CD4-positive, alpha-beta T cell treated with Interleukin-2 at 100 ng/mL for 4 hours (primary cell): ENCODE results near the gene ANKRD37.
A peak's percentile ranks its signal among the peaks of the same experiment; 100 is the strongest.

Source experiments
- DNase-seq: peaks from one replicate; pipeline ENCODE4 v3.0.0-alpha.2; 2020; ENCODE audit warnings: low spot score

The ANKRD37 gene

DNA sequence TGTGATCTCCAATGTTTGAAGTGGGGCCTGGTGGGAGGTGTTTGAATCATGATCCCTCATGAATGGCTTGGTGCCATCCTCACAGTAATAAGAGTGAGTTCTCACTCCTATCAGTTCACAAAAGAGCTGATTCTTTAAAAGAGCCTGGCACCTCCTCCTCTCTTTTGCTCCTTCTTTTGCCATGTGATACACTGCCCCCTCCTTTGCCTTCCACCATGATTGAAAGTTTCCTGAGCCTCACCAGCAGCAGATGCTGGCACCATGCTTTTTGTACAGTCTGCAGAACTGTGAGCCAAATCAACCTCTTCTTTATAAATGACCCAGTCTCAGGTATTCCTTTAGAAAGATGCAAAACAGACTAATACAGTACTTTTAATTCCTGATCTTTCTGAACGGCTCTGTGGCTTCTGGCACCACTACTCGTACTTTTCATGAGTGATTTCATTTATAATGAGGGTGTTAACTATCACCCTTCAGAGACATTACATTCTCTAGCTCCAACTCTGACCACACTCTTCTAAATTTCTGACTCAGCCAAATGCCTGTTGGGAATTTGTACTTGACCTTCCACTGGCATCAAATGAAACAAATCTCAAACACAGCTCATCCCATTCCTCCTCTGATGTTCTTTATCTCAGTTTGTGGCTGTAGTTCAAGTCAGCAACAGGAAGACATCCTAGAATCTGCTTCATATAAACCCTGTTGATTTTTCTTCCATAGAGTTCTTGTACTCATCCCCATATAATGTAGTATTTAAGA lies 24.9 kb downstream of the ANKRD37 start:
- DNase-seq: no peak

DNA sequence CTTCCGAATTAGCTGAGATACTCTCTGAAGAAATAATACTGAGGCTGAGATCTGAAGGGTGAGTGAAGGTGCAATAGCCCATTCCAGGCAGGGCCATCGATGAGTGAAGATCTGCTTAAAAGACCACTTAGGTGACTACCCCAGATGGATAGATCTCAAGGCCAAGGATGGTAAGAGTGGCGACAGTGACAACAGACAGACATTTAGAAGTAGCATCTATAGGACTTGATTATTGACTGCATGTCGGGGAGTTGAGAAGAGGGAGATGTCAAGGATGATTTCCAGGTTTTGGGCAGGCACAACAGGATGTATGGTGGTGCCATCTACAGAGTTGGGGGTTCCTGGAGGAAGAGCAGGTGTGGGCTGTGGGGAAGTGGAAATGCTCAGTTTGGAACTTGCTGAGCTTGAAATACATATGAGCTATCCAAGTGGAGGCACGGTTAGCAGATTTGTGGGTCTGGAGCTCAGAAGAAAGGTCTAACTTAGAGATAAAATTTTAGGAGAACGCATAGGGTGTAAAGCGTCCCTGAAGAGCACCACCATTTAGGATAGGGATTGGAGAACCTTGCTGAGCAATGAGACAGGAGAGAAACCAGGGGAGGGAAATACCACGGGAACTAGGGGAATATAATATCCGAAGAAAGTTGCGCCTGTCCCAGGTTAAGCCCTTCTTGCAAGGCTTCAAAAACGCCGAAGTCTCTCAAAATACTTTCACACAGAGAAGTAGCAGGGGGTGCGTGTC lies 28.4 kb downstream of the ANKRD37 start:
- peak; percentile 1 for DNase-seq

DNA sequence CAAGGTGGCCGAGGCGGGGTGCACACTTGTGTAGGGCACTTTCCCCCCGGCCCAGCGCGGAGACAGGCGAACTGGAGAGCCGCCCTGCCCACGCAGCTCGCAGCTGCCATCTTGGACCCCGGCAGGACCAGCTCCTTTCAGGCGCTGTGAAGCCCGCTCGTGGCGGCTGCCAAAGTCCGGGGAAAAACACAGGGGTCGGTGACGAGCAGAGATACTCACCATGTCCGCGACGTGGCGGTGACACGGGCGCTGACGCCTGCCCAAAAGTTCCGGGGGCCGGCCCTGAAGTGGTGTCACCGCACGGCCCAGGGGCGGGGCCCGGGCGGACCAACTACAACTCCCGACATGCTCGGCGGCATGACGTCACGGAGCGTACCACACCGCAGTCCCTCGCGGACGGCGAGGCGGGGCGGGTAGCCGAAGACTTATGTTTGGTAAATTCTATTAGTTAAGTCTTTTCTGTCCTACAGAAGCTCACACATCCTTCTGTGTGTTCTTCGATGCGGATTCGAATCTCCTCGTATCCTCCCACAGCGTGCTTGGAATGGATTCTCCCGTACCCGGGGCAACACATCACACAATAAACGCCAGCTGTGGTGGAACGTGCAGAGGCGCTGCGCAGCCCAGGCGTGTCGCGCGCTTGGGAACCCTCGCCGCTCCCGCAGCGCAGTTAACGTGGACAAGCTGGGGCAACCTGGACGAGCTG lies 29.2 kb downstream of the ANKRD37 start, which contains the start of gene UFSP2:
UFSP2 (minus strand) TSS at position 318 of the 706 bp plus-strand sequence; CDS start at position 222, 96 bp downstream.
- DNase-seq: peak; percentile 90

DNA sequence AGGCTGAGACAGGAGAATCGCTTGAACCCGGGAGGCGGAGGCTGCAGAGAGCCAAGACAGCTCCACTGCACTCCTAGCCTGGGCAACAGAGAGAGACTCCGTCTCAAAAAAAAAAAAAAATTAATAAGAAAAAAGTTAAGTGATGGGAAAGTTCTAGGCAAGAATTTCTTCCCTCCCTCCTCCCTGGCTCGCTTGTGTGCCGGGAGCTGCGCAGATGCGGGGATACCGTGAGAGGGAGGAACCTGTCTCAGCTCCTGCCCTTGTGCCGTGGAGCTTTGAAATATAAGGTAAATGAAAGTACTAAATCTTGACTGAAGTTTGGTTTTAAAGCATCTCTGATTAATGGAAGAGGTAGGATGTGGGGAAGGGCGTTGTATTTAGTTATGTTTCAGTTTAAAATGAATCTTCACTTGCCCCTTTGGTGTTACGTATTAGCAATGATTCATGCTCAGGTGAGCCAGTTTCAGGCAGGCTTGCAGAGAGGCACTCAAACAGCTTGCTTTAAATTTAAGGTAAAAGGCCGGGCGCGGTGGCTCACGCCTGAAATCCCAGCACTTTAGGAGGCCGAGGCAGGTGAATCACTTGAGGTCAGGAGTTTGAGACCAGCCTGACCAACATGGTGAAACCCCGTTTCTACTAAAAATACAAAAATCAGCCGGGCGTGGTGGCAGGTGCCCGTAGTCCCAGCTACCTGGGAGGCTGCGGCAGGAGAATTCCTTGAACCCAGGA lies 30.5 kb downstream of the ANKRD37 start:
- DNase-seq: no peak

DNA sequence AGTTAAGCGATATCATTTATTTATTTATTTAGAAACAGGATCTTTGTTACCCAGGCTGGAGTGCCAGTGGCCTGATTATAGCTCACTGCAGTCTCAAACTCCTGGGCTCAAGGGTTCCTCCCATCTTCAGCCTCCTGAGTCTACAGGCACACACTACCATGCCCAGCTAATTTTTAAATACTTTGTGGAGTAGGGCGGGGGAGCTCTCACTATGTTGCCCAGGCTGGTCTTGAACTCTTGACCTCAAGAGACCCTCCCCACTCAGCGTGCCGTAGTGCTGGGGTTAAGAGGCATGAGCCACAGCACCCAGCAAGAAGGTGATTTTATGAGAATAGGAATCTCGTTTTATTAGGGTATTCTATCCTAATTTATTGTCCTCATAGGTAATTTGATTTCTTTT lies 33.0 kb downstream of the ANKRD37 start:
- no peak for DNase-seq

DNA sequence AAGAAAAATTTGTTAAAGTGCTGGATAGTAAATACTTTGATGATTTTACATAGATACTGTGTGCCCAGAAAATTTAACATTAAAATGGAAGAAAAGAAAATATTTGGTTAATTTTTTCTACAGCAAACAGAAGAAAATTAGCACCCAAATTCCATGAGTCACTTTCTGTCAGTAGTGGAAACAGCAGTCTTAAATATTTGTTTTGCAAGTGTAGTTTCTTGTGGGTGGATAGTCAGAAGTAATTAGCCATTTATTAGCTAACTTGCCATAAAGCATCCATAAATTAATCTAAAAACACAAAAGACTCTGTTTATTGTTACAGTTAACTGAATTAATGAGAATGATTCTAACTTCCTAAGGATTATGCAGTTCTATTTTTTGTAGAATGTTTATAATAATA lies 38.8 kb downstream of the ANKRD37 start:
- DNase-seq: no peak

DNA sequence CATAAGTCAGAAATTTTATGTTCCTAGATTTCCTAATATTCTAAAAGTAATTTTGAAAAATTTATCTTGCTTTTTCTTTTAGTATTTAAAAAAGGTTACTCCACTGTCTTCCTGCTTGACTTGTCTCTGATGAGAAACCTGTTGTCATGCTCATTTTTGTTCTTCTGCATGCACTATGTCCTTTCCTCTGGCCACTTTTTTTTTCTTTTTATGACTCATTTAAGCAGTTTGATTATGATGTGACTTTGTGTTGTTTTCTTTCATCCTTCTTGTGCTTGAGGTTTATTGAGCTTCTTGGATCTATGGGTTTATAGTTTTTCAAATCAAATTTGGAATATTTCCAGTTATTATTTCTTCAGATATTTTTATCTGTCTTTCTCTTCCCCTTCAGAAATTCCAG lies 41.2 kb downstream of the ANKRD37 start:
- DNase-seq: no peak

DNA sequence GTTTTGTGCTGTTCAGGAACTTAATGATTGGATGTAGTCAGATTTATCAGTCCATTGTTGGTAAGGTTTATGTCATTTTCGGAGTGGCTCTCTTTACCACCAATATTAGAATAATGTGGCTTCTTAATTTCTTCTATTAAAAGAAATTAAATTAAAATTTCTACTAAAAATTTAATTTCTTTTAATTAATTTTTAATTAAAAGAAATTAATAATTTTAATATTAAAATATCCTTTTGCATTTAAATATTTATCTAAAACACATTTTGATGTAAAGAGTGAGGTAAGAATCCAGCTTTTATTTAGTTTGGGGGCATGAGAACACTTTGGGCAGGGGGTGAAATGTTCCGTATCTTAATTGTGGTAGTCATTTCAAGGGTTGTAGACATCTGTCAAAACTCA lies 44.8 kb downstream of the ANKRD37 start:
- DNase-seq: no peak

DNA sequence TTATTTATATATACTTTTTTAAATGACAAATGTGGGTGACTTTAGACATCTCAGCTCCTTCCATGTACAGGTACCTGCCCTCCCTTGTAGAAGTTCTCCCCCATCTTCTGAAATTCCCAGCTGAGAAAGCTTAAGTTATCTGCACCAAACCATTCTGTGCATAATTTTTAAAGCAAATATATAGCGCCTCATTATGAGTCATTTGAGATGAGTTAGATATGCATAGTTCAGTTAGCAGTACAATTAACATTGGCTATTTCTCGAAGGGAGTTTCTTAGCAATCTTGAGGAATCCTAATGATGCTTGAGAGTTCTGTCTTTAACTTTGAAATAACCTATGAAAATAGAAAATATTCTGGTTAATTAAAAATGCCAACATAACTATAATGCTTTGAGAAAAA lies 48.6 kb downstream of the ANKRD37 start:
- no peak for DNase-seq
